ENCODE results near the gene KIF18B. TPM values are rescaled to one million over a fixed set of nuclear protein-coding genes. Genes with fewer than 3 reads are reported as not detected.

The KIF18B gene
- total RNA-seq, 1 donor from 2014 or later, result 0.39 TPM

DNA sequence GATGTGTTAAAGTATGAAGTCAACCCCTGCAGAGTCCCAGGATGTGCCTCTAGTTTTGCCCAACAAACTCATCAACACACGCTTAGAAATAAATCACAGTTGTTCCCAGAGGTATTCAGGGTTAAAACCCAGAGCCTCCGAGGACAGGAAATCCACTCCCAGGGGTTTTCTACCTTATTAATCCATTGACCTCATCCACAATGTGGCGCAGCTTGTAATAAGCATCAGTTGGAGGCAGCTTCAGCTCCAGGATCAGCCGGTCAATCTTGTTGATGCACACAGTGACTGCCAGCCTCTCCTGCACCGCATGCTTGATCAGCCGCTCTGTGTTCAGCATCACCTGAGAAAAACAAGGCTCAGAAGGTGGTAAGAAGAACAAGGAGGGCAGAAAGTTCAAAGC is 71.8 kb downstream of the KIF18B start:
- no peak for DNase-seq (ENCODE audit: low spot score)

Other genes with a start within 250 kb of the KIF18B start
- gene DBF4B, start 239.1 kb downstream of the KIF18B start, total RNA-seq, result 4.9 TPM
- 2.2 TPM for gene ADAM11, start 188.8 kb downstream of the KIF18B start, total RNA-seq
- gene GJC1, start 117.5 kb downstream of the KIF18B start, total RNA-seq, result 44.0 TPM
- 3.2 TPM for gene HIGD1B, start 99.9 kb downstream of the KIF18B start, total RNA-seq
- gene EFTUD2, start 48.3 kb downstream of the KIF18B start, total RNA-seq, result 140 TPM
- 0.81 TPM for gene GFAP, start 32.3 kb downstream of the KIF18B start, total RNA-seq
- gene C1QL1, start 20.5 kb upstream of the KIF18B start, total RNA-seq, result 1.1 TPM
- gene DCAKD, start 103.9 kb upstream of the KIF18B start, total RNA-seq, result 76.4 TPM
- 125 TPM for gene NMT1, start 113.5 kb upstream of the KIF18B start, total RNA-seq
- gene PLCD3, start 184.7 kb upstream of the KIF18B start, total RNA-seq, result 153 TPM
- 26.4 TPM for gene ACBD4, start 187.9 kb upstream of the KIF18B start, total RNA-seq
- gene HEXIM1, start 200.7 kb upstream of the KIF18B start, total RNA-seq, result 47.0 TPM
- 8.0 TPM for gene HEXIM2, start 214.1 kb upstream of the KIF18B start, total RNA-seq

Data from ureter (tissue), 1 donor.